ENCODE data around the gene SHC3. TPM values are rescaled to one million over a fixed set of nuclear protein-coding genes. Genes with fewer than 3 reads are reported as not detected.

Gene SHC3
- total RNA-seq, 1 donor from 2014 or later, result 0.83 TPM

DNA sequence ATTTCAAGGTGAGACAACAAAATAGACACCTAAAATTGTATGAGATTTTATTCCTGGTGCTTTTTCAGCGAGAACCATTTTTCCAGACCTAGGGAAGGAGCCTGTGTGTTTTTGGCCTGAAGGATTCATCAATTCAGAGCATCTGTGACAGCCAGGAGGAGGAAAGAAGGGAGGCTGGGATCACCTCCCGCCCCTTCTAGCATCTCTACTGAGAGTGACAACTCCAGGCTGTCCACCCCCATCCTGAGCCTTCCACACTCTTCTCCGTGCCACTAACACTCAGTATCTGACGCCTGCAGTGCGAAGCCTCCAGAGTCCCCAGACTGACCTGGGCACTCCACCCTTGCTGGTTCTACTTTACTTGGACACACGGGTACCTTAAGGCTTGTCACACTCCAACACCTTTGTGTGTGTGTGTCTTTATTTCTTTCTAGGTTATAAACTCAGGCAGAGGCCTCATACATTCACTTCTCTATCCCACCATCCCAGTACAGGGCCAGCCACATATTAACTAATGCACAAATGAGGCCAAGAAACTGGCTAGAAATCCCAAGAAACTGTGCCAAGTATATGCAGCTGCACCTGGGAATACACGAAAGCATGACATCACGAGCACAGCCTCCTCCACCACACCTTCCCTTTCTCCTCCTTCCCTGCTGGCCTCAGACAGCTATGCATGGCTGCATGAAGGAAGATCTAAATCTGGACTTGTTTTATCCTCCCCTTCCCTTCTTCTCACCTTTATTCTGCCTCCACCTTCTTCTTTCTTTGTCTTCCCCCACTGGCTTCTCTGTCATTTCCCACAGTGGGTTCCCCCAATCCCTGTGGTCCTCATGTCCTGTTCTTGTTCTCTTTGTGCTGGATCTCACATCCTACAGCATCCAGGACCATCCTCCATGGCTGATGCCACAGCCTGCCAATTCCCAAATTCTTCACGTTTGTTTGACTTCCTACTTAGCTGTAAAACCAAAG is 171.3 kb downstream of the SHC3 start:
- TF ChIP-seq, protein P1, sequence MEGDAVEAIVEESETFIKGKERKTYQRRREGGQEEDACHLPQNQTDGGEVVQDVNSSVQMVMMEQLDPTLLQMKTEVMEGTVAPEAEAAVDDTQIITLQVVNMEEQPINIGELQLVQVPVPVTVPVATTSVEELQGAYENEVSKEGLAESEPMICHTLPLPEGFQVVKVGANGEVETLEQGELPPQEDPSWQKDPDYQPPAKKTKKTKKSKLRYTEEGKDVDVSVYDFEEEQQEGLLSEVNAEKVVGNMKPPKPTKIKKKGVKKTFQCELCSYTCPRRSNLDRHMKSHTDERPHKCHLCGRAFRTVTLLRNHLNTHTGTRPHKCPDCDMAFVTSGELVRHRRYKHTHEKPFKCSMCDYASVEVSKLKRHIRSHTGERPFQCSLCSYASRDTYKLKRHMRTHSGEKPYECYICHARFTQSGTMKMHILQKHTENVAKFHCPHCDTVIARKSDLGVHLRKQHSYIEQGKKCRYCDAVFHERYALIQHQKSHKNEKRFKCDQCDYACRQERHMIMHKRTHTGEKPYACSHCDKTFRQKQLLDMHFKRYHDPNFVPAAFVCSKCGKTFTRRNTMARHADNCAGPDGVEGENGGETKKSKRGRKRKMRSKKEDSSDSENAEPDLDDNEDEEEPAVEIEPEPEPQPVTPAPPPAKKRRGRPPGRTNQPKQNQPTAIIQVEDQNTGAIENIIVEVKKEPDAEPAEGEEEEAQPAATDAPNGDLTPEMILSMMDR (IDR thresholded peaks at IDR 0.05; ENCODE audit: partially characterized antibody, unreplicated experiment), result no peak
- no peak overlapping the region for H3K4me3 Mint-ChIP-seq (ENCODE audit: unreplicated experiment)
- no peak for DNase-seq
- H3K9me3 Mint-ChIP-seq (ENCODE audit: unreplicated experiment), result no peaks in the 10 kb centered on the region
- no peak overlapping the region for H3K27ac Mint-ChIP-seq (ENCODE audit: unreplicated experiment)
- peaks cover 10% of the 10 kb centered on the region for H3K4me1 Mint-ChIP-seq (ENCODE audit: low read depth, unreplicated experiment)
- H3K36me3 Mint-ChIP-seq (ENCODE audit: unreplicated experiment), result no peaks in the 10 kb centered on the region
- H3K27me3 Mint-ChIP-seq (ENCODE audit: unreplicated experiment), result no peaks in the 10 kb centered on the region

DNA sequence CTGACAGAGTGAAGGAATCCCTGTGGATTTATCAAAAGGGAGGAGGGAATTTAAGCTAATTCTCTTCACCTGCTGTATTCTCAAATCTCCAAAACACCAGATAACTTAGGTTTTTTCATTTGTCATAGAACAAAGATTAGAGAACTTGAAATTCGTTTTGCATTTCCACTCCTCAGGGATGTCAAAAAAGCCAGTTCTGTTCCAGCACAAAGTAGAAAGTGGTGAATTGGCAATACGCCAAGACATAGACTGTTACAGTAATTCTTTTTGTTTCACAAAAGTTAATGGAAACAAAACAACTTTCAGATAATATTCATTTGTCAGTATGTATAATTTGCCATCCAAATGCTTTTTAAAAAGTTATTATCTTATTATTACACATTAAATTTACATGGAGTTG is 172.4 kb downstream of the SHC3 start:
- H3K4me1 Mint-ChIP-seq (ENCODE audit: low read depth, unreplicated experiment), result peaks cover 10% of the 10 kb centered on the region
- TF ChIP-seq, protein P1 (IDR thresholded peaks at IDR 0.05; ENCODE audit: partially characterized antibody, unreplicated experiment), result no peak
- no peak overlapping the region for H3K27ac Mint-ChIP-seq (ENCODE audit: unreplicated experiment)
- no peaks in the 10 kb centered on the region for H3K9me3 Mint-ChIP-seq (ENCODE audit: unreplicated experiment)
- H3K4me3 Mint-ChIP-seq (ENCODE audit: unreplicated experiment), result no peak overlapping the region
- no peak for DNase-seq
- no peaks in the 10 kb centered on the region for H3K27me3 Mint-ChIP-seq (ENCODE audit: unreplicated experiment)
- H3K36me3 Mint-ChIP-seq (ENCODE audit: unreplicated experiment), result no peaks in the 10 kb centered on the region

DNA sequence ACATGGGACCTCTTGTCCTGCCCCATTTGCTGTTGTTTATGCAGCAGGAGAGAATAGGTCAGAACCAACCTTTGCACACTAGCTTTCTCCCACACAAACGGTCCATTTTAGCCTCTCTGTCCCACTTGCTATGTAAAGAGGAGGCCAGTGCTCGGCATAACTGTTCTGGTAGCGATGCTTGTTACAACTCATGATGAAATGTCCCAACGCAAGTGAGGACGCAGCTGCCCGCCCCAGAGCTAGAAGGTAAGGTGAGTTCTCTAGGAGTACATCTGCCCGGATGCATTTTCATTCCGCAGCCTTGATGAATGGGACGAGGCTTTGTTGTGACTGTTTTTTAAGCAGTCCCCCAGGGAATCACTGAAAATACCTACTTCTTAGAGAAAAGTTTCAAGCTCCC is 173.3 kb downstream of the SHC3 start:
- TF ChIP-seq, protein P1 (IDR thresholded peaks at IDR 0.05; ENCODE audit: partially characterized antibody, unreplicated experiment), result no peak
- no peaks in the 10 kb centered on the region for H3K36me3 Mint-ChIP-seq (ENCODE audit: unreplicated experiment)
- H3K27ac Mint-ChIP-seq (ENCODE audit: unreplicated experiment), result no peak overlapping the region
- H3K9me3 Mint-ChIP-seq (ENCODE audit: unreplicated experiment), result peaks cover 3% of the 10 kb centered on the region
- no peaks in the 10 kb centered on the region for H3K27me3 Mint-ChIP-seq (ENCODE audit: unreplicated experiment)
- peaks cover 13% of the 10 kb centered on the region for H3K4me1 Mint-ChIP-seq (ENCODE audit: low read depth, unreplicated experiment)
- DNase-seq, result no peak
- H3K4me3 Mint-ChIP-seq (ENCODE audit: unreplicated experiment), result no peak overlapping the region

DNA sequence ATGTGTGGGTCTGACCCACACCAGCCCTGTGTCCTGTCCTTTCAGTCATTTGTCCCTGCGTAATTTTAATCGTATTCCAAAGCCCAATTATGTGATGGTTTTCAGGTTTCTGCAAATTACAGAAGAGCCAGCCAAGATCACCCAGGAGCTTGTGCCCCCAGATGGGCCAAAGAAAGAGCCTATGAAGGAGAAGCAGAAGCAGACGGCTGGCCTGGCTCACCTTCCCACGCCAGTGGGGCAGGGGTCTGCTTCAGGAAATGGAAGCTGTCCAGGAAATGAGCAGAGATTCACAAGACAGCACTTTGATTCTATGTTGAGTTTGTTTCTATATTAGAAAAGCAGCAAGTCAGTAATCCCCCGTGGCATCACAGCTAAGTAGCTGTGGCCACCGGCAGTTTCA is 175.6 kb downstream of the SHC3 start:
- no peak overlapping the region for H3K4me3 Mint-ChIP-seq (ENCODE audit: unreplicated experiment)
- DNase-seq, result no peak
- H3K27me3 Mint-ChIP-seq (ENCODE audit: unreplicated experiment), result no peaks in the 10 kb centered on the region
- peaks cover 13% of the 10 kb centered on the region for H3K4me1 Mint-ChIP-seq (ENCODE audit: low read depth, unreplicated experiment)
- H3K36me3 Mint-ChIP-seq (ENCODE audit: unreplicated experiment), result no peaks in the 10 kb centered on the region
- H3K9me3 Mint-ChIP-seq (ENCODE audit: unreplicated experiment), result peaks cover 3% of the 10 kb centered on the region
- H3K27ac Mint-ChIP-seq (ENCODE audit: unreplicated experiment), result no peak overlapping the region
- TF ChIP-seq, protein P1 (IDR thresholded peaks at IDR 0.05; ENCODE audit: partially characterized antibody, unreplicated experiment), result no peak

DNA sequence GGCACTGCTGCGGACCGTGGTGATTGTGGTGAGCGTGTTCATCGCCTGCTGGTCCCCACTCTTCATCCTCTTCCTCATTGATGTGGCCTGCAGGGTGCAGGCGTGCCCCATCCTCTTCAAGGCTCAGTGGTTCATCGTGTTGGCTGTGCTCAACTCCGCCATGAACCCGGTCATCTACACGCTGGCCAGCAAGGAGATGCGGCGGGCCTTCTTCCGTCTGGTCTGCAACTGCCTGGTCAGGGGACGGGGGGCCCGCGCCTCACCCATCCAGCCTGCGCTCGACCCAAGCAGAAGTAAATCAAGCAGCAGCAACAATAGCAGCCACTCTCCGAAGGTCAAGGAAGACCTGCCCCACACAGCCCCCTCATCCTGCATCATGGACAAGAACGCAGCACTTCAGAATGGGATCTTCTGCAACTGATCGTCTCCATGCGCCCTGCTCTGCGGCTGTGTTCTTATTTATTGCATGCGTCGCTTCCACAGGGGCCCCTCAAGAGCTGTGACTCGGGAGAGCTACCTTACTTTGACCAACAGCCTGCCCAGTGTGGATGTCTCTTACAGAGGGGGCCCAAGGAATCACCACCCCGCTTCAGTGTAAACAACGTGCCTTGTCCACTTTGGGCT is 176.6 kb downstream of the SHC3 start:
- TF ChIP-seq, protein P1 (IDR thresholded peaks at IDR 0.05; ENCODE audit: partially characterized antibody, unreplicated experiment), result no peak
- H3K27ac Mint-ChIP-seq (ENCODE audit: unreplicated experiment), result no peak overlapping the region
- no peak overlapping the region for H3K4me3 Mint-ChIP-seq (ENCODE audit: unreplicated experiment)
- peaks cover 10% of the 10 kb centered on the region for H3K4me1 Mint-ChIP-seq (ENCODE audit: low read depth, unreplicated experiment)
- peaks cover 3% of the 10 kb centered on the region for H3K9me3 Mint-ChIP-seq (ENCODE audit: unreplicated experiment)
- no peaks in the 10 kb centered on the region for H3K36me3 Mint-ChIP-seq (ENCODE audit: unreplicated experiment)
- peaks cover 3% of the 10 kb centered on the region for H3K27me3 Mint-ChIP-seq (ENCODE audit: unreplicated experiment)
- DNase-seq, result no peak

Data from glutamatergic neuron (in vitro differentiated cells).